Bronchial epithelial cell (primary cell): Measurements from ENCODE around the gene HSPB2. TPM values are rescaled to one million over a fixed set of nuclear protein-coding genes. Genes with fewer than 3 reads are reported as not detected.

ENCODE experiments used
- DNase-seq: peaks from one replicate; pipeline ENCODE4 v3.0.0-alpha.2; 2010; ENCODE audit warnings: low read depth
- FAIRE-seq: peaks from 2 replicates; lab custom pipeline; 2011; peaks lifted over from hg19 to GRCh38; lab: Jason Lieb, UNC
- H3K27me3 ChIP-seq: 2 replicates; pipeline ENCODE4 v1.5.1; 2011; ENCODE audit warnings: low read length; ENCODE audit not compliant: control insufficient read depth, insufficient read depth
- H3K36me3 ChIP-seq: 2 replicates; pipeline ENCODE4 v1.5.1; 2011; ENCODE audit warnings: low read length; ENCODE audit not compliant: control insufficient read depth, insufficient read depth
- H3K4me3 ChIP-seq: 2 replicates; pipeline ENCODE4 v1.5.1; 2011; ENCODE audit warnings: mild to moderate bottlenecking, low read depth, low read length, control low read depth
- total RNA-seq: library from RNA; depleted of rRNA; stranded (reverse); fragments of >200 nt; gene quantifications from 2 replicates; pipeline ENCODE4 v1.2.1, GENCODE V29; 2014
- TF ChIP-seq, protein P1 (sequence below): IDR thresholded peaks from 2 replicates; pipeline ENCODE4 v1.5.1; 2011; ENCODE audit warnings: mild to moderate bottlenecking, moderate library complexity, low read length, control low read depth, inconsistent platforms; ENCODE audit not compliant: insufficient read depth, severe bottlenecking

The HSPB2 gene
- total RNA-seq, 1 donor from 2014 or later, result not detected

- H3K4me3 ChIP-seq, result no peak overlapping the region
- DNase-seq (no peak), FAIRE-seq (no peak)
- H3K27me3 ChIP-seq, result no peaks in the 10 kb centered on the region
- TF ChIP-seq, protein P1, sequence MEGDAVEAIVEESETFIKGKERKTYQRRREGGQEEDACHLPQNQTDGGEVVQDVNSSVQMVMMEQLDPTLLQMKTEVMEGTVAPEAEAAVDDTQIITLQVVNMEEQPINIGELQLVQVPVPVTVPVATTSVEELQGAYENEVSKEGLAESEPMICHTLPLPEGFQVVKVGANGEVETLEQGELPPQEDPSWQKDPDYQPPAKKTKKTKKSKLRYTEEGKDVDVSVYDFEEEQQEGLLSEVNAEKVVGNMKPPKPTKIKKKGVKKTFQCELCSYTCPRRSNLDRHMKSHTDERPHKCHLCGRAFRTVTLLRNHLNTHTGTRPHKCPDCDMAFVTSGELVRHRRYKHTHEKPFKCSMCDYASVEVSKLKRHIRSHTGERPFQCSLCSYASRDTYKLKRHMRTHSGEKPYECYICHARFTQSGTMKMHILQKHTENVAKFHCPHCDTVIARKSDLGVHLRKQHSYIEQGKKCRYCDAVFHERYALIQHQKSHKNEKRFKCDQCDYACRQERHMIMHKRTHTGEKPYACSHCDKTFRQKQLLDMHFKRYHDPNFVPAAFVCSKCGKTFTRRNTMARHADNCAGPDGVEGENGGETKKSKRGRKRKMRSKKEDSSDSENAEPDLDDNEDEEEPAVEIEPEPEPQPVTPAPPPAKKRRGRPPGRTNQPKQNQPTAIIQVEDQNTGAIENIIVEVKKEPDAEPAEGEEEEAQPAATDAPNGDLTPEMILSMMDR, result no peak
- no peaks in the 10 kb centered on the region for H3K36me3 ChIP-seq
These were observed 34.6 kb downstream of the HSPB2 start for GRCh38 chr11:111947143-111947542.

GRCh38 chr11:111949519-111950426, 37.2 kb downstream of the HSPB2 start:
- no peaks in the 10 kb centered on the region for H3K27me3 ChIP-seq
- H3K4me3 ChIP-seq, result no peak overlapping the region
- no peak for DNase-seq
- FAIRE-seq, result no peak
- H3K36me3 ChIP-seq, result no peaks in the 10 kb centered on the region
- TF ChIP-seq, protein P1, result no peak

GRCh38 chr11:111951565-111951964, 39.0 kb downstream of the HSPB2 start:
- Histone ChIP-seq H3K27me3 (no peaks in the 10 kb centered on the region), H3K36me3 (no peaks in the 10 kb centered on the region), H3K4me3 (no peak overlapping the region)
- no peak for FAIRE-seq
- TF ChIP-seq, protein P1, result no peak
- no peak for DNase-seq

DNA sequence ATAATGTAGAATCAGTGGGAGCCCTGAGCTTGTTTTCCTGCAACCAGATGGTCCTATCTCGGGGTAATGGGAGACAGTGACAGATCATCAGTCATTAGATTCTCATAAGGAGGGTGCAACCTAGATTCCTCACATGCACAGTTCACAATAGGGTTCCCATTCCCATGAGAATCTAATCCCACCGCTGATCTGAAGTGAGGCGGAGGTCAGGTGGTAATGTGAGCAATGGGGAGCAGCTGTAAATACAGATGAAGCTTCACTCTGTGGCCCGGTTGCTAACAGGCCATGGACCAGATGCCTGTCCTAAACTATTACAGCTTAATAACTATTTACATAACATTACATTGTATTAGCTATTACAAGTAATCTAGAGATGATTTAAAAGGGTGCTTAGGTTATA, 41.6 kb downstream of the HSPB2 start:
- no peak for FAIRE-seq
- no peaks in the 10 kb centered on the region for H3K27me3 ChIP-seq
- TF ChIP-seq, protein P1, result no peak

DNA sequence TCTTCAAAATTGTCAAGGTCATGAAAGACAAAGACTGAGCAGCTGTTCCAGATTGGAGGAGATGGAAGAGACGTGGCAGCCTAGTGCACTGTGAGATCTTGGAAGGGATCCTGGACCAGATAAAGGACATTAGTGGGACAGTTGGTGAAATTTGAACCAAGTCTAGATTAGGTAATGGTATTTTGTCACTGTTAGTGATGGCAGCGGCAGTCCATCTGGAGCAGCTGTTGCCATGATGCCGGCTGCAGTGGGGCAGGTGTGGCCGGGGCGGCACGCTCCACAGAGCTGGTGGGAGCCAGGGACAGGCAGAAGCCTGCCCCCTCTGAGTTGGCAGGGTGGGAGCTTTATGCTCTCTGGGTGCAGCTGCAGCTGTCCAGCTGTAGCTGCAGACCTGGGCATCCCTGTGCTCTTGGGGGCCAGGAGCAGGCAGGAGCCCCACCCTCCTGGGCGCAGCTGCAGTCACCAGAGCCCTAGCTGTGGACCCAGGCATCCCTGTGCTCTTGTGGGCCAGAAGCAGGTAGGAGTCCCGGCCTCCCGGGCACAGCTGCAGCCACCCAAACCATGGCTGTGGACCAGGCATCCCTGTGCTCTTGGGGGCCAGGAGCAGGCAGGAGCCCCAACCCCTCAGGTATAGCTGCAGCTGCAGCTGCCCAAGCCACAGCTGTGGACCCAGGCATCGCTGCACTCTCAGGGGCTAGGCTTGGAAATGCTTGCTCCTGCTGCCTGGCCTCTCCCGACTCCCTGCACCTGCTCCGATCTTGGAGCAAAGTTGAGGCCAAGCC, 45.3 kb downstream of the HSPB2 start:
- TF ChIP-seq, protein P1, result no peak
- Histone ChIP-seq H3K4me3 (no peak overlapping the region), H3K36me3 (no peaks in the 10 kb centered on the region), H3K27me3 (no peaks in the 10 kb centered on the region)
- DNase-seq, result no peak
- no peak for FAIRE-seq

More for the DNA sequence above, 41.6 kb downstream of the HSPB2 start:
- no peak overlapping the region for H3K4me3 ChIP-seq
- DNase-seq, result no peak
- no peaks in the 10 kb centered on the region for H3K36me3 ChIP-seq
